ENCODE results near the gene SSTR1.

- TF ChIP-seq CTCF (IDR thresholded peaks at IDR 0.05) (no peak), POLR2A (IDR thresholded peaks at IDR 0.05) (no peak)
These were observed 2.4 kb upstream of the SSTR1 start for GRCh38 chr14:38205119-38205813.
